ENCODE data around the gene TMEM198.
A peak's percentile ranks its signal among the peaks of the same experiment; 100 is the strongest.

The TMEM198 gene, protein sequence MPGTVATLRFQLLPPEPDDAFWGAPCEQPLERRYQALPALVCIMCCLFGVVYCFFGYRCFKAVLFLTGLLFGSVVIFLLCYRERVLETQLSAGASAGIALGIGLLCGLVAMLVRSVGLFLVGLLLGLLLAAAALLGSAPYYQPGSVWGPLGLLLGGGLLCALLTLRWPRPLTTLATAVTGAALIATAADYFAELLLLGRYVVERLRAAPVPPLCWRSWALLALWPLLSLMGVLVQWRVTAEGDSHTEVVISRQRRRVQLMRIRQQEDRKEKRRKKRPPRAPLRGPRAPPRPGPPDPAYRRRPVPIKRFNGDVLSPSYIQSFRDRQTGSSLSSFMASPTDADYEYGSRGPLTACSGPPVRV

DNA sequence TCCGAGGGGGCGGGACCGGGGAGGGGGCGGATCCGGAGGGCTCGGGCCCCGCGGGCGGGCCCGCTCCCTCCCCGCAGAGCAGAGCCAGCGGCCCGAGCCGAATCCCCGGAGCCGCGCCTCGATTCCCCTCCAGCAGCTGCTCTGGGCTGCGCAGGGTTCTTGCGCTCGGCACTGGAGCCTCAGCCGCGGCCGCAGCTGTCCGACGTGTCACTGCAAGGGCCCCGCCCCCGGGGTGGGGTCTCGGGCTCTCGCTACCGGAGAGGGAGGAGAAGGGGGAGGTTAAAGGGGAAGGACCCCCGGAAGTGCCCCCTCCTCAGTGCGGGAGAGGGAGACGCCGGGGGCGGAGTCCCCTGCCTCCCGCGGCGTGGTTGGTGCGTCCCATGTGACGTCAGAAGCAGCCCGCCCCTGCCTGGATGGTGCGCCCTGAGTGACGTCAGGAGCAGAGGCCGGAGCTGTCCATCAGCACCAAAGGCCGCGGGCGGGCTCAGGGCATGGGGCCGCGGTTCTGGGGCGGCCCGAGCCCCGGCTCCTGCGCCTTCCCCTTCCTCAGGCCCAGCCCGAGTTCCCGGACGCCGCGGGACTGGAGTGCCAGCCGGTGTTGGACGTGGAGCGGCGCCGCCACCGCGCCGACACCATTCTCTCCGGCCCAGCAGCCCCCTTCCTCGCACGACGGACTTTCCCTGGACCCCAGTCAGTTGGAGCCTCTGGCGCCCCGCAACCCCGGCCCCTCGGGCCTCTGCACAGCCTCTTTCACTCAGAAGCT, at the start of gene TMEM198, which contains the start of gene CHPF:
Gene TMEM198 (plus strand): TSS at position 433 of the 763 bp plus-strand sequence. CDS start 700 bp downstream, outside the sequence.
Gene CHPF (minus strand): TSS at position 214 of the 763 bp plus-strand sequence. CDS start 271 bp downstream, outside the sequence.
- peak; percentile 88 to 89 for DNase-seq

DNA sequence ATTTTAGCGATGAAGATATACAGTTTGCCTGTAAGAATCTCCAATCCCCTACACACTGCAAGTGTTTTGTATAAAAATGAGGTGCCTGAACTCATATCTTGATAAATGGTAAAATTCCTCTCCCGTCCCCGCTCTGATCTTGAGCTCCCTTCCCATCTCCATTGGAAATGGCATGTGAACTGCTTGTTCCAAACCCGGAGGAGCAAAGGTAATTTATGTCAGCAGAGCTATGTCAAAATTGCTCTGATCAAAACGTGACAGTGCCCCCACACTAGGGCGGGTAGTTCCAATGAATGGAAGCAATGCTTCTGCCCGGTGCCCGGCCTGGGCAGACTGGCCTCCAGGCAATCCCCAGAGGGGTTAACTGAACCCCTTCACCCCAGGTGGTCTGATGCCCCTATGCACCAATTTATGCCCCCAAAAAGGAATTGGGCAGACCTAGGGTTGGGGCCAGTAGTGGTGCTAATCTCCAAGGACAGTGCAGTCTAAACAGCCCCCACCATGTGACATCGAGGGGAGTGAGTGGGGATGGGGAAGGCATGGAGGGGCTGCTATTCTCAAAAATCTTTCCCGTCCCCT, 48.8 kb upstream of the TMEM198 start:
- DNase-seq = no peak

DNA sequence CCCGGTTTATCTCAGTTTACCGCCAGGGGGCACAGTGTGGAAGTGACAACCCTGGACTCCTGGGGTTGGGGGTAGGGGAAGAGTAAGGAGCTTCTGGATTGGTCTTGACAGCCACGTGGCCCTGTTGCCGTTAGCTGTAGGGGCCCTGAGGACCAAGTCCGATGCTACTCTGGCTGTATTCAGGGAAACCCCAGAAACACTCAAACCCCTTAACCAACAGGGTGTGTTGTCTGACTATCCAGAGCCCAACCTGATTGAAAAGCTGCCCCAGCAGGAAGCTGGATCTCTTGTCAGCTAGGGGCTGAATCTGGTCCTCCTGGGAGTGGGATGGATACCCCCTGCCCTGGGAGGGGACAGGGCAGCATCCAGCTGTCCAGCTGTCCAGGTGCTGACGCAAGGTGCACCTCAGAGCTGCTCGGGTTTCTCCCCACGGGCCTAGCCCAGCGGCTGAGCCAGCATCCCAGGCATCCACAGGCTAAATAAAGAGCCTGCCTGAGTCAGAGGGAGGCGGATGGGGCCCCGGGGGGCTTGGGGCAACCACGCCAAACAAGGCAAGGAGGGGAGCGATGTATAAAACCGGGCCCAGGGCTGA, 48.2 kb upstream of the TMEM198 start:
- DNase-seq = peak; percentile 45 to 53

DNA sequence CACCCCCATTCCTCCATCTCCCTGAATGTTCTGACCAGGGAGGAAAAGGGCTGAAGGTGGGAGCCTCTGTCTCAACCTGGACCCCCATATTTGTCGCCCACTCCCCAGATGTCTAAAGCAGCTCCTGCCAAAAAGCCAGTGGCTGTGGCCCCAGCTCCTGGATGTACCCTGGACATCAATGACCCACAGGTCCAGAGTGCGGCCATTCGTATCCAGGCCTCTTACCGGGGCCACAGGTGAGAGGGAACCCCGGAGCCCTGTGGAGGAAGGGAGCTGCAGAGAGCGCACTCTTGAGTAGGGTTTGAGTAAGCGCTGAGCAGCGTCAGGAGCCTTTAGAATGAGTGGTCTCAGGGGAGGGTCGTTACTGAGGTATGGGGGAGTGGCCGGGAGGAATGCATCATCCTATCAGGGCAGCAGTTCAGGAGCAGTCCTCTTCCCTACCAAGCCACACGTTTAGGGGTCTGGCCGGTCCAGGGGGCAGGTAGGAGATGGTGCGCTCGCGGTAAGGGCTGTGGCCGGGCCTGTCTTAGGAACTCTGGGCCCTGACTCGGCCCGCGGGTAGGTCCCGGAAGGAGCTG, 47.5 kb upstream of the TMEM198 start:
- DNase-seq = no peak

DNA sequence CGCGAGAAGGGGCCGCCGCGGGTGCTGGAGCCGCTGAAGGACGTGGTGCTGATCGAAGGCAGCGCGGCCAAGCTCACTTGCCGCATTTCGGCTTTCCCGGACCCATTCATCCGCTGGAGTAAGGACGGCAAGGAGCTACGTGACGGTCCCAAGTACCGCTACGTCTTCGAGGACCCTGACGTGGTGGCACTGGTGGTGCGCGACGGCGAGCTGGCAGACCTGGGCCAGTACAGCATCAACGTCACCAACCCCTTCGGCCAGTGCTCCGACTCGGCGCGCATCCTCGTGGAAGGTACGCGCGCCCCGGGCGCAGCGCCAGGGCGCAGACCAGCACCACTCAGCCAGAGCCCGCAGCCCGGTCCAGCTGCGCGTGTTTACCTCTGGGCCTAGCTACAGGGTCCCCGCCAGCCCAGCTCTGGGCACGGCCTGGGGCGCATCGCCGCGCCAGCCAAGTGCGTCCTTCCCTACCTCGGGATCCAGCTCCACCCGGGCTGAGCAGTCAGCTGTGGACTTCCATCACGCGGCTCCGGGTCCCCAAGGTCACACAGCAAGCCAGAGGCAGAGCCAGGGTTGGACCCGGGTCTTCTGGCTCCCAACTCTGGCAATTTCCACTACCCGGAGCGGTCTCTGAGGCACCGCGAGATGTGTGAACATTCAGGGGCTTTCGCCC, 46.9 kb upstream of the TMEM198 start:
- DNase-seq = no peak

DNA sequence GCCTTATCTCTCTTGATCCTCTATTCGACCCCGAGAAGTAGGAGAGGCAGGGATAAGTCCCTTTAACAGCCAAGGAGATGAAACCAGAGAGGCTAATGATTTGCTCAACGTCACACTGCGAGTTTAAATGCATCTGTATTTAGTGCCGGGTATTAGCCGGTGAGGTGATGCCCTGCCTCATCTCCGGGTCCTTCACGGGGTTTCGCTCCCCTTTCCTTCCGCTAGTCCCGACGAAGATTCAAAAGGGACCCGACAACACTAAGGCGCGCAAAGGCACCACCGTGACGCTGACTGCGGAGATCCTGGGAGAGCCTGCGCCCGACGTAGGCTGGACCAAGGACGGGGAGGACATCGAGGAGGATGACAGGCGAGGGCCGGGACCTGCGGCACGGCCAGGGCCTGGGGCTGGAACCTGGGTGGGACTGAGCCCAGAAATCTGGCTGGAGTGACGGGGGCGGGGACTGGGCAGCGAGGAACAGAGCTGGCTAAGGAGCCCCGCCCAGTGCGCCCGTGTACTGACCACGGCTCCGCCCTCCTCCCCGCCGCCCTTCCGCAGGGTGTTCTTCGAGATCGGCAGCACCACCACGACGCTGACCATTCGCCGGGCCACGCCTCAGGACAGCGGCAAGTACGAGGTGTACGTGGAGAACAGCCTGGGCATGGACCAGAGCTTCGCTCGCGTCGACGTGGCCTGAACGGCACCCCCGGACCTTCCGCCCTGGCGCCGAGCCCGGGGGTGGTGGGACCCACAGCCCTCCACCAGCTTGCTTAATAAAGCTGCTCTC, 46.1 kb upstream of the TMEM198 start:
- no peak for DNase-seq

DNA sequence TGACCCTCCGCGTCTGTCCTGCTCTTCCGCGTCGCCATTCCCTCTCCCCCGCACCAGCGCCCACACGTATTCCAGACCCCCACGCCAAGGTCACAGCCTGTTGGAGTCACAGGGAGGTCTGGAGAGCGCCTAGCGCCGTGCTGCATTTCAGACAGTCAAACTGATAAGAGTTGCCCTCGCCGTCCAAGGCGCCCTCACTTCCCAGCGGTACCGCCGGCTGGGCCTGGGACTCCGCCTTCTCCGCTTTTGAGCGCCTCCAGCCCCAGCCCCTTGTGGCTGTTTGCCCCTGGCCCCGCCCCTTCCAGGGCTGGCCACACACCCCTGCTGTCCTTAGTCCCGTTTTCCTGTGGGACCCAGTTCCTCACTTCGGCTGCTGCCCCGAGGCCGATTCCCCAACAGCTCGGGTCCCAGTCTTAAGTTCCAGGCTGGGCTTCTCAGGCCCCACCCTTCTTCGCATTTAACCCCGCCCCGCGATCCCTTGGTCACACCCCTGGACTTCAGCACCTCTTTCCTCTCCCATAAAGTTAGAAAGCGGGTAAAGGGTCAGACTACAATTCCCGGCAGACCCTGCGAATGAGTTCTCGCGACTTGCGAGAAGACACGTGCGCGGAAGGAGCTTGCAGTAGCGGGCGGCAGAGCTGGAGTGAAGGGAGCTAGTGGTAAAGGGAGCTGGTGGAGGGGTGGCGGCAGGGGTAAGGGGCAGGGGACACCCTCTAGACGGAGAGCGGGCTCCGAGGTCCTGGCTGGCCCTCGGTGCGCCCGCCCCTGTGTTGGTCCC, 45.4 kb upstream of the TMEM198 start, which contains the start of gene GMPPA:
Gene GMPPA (plus strand): TSS at position 612 of the 778 bp plus-strand sequence. CDS start 1,085 bp downstream, outside the sequence.
- peak; percentile 91 to 93 for DNase-seq

DNA sequence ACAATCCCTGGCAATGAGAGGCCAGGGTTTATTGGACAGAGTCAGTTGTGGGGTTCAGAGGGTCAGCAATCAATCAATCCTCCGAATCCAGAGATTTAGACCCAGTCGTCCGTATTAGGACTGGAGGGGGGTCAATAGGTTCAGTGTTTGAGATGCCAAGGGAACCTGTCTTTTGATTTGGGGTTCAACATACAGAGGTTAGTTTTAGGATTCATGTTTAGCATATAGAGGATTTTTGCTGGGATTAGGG, 44.8 kb upstream of the TMEM198 start:
- DNase-seq = no peak

DNA sequence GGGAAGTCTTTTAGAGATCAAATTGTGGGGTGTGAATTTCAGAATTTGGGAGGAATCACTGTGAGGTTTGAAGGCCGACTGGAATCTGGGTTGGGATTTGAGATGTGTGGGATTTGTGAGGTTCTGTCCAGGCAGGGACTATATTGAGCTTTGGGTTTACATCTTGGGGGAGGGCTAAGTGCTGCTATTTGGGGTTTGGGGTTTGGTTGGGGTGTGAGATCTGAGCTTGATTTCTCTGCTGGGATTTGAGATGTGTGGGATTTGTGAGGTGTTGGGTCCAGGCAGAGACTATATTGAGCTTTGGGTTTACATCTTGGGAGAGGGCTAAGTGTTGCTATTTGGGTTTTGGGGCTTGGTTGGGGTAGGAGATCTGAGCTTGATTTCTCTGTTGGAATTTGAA, 44.3 kb upstream of the TMEM198 start:
- no peak for DNase-seq

DNA sequence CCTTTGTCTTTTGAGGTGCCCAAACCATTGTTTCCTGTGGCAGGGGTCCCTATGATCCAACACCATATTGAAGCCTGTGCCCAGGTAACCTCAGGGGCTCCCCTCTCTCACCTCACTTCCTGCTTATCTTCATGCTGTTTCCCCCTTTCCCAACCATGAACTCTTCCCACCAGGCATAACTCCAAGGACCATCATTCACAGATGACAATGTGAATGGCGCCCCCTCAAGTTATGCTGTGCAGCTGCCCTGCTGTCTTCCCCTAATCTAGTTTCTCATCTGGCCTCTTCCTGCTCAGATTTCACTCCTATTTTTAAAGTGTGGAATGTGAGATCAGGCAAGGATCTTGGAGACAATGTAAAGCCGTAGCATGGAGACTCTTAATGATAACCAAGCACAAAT, 43.7 kb upstream of the TMEM198 start:
- DNase-seq = no peak

DNA sequence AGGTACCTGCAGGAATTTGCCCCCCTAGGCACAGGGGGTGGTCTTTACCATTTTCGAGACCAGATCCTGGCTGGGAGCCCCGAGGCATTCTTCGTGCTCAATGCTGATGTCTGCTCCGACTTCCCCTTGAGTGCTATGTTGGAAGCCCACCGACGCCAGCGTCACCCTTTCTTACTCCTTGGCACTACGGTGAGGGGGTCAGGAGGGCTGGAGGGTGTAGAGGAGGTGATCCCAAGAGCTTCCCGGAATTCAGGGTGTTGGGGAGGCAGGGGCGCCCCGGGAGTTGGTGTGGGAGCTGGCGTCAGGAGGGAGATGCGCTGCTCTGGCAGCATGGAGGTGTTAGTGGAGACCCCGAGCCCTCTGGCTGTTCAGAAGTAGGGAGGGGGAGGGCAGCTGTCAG, 42.0 kb upstream of the TMEM198 start:
- no peak for DNase-seq

DNA sequence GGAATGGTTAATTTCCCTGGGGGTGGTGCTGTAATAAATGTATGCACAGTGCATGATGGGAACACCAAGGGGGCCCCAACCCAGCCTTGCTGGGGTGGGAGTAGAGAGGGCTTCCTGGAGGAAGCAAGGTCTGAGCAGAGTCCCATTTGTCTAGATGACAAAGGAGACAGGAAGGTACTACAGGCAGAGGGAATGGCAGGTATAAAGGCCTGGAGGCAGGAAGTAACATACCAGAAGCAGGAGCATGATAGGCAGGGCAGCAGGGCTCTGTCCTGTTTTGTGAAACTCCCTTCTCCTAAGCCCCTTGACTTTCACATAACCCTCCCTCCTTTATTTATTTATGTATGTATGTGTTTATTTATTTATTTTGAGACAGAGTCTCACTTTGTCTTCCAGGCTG, 41.2 kb upstream of the TMEM198 start:
- no peak for DNase-seq

DNA sequence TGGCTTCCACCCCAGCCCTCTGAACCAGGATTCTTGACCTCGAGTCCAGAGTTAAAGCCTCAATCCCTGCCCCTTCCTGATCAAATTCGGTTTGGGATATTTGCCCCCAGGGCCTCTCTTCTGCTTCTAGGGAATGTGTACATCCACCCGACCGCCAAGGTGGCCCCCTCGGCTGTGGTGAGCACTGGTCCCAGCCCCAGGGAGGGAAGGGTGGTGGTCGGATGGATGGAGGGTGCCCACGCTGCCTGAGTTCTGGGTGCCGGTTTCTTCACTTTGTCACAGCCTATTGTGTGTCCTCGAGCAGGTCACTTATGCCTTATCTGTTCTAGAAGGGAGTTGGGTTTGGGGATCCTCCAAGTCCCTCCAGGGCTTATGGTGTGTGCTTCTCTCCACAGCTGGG, 38.2 kb upstream of the TMEM198 start:
- DNase-seq = no peak

DNA sequence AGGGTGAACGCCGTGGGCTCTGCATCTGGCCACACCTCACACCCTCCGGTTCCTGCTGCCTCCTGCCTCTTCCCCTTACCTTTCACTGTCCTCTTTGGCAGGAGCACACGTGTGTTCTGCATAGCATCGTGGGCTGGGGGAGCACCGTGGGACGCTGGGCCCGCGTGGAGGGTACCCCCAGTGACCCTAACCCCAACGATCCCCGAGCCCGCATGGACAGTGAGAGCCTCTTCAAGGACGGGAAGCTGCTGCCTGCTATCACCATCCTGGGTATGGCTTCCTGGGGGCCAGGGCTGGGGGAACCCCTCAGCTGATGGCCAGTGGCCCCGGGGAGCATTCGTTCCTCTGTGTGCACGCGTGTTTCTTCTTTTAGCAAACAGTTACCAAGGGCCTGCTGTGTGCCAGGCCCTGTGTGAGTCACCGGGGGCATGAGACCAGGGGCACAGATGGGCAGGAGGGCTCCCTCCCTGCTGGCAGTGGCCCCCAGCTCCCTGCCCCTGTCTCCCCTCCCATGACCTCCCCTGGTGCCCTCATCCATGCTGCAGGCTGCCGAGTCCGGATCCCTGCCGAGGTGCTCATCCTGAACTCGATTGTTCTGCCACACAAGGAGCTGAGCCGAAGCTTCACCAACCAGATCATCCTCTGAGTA, 37.6 kb upstream of the TMEM198 start:
- no peak for DNase-seq

DNA sequence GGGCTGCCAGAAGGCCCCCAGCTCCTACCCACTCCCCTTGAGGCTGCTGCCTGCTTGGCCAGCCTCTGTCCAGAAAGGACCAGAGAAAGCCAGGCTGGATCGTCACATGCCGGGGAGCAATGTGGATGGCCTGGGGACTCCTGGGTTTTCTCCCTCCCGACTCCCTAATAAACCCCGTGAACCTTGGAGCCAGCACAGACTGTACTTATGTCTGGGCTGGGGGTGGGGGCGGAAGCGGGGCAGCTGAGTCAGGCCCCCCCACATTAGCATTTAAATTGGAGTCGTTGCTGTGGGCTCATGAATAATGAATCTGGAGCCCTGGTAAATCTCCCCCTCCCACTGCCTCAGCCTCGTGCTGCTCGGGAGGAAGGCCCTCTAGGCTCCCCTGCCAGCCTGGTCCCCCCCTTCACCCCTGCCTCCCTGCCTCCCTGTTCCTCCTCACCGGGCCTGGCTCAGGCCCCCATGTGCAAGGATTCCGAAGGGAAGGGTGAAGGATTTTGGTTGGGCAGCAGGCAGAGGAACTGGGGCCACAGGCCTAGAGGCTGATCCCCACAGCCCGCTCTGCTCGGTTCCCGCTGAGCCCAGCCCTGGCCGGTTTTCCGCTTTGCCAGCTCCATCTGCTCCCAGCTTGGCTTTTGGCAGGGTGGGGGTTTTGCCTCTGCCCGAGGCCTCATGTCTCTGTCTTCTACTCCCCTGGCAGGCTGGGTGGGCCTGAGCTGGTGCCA, 36.9 kb upstream of the TMEM198 start:
- no peak for DNase-seq

DNA sequence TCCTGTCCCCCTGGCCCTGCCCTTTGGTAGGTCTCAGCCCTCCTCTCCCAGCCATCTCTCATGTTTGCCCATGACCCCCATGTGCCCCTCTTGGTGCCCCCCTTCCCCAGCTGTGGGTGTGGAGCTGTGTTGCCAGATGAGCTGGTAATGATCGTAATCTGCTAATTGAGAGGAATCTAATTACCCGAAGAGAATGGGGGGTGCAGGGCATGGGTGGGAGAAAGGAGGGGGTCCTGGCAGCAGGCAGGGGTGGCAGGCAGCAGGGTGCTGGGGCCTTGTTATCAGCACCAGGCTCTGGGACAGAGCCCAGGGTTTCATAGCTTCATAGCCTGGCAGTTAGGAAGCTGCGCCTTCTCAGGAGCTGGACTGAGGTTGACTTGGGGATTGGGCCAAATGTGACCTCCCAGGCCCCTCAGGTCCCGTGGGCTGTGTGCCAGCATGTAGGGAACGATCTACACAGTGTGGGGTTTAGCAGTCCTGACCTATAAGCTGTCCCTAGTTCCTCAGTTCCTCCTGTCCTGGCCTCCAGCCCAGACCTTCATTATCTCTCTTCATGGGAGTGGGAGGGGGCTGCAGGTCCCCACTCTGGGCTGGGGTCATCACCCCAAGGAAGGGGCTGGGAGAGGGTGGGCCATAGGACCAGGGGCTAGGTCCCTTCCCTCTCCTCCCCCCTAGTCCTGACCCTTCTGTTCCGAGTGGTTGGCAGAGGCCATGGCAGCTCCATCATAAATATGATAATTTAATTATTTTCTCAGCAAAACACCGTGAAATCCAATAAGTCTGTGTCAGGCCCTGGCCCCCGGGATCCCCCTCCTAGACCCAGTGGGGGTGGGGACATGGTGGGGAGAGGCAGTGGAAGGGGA, 36.0 kb upstream of the TMEM198 start:
- no peak for DNase-seq

DNA sequence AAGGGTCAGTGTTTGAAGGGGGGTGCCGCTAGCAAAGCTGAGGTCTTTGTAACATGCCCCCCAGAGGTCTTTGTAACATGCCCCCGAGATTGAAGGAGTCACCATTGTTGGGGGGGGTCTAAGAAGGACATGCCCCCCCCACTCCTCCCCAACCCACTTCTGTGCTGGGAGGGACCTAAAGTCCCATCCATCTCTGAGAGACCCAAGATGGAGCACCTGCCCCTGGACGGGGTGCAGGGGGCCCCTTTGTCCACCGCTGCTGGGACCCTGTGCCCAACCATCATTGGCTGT, 35.4 kb upstream of the TMEM198 start:
- no peak for DNase-seq

DNA sequence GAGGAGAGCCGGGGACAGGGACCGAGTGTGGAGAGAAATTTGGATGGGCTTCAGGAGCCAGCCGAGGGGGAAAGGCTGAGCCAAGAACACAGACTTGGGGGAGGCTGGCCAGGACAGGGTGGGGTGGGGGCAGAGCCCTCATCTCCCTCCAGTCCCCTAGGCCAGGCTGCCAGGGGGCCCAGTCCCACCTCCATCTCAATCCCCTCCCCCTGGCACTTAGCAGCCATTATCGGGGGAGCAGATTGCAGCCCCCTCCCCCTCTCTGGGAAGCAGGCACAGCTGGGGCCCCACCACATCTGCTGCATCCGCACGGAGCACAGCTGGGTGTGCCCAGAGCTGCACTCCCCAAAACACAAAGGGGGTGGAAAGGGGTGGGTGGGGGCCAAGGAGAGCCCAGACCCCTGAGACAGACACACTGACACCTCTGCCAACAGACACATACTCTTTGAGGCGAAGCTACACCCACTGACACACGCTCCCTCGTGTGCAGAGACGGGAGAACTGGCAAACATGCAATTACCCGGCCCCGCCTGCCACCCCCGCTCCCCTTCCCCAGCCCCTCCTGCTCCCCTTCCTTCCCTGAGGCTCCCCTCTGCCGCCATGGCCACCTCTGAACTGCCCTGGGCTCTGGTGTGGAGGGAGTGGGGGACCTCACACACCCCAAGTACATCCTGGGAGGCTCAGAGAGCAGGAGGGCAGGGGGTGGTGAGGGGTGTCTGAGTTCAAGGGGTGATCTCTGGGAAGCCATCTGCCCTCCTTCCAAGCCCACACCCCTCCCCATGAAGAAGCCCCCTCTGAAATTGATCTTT, 34.7 kb upstream of the TMEM198 start:
- DNase-seq = no peak

Data from activated CD4-positive, alpha-beta T cell treated with anti-CD3 and anti-CD28 coated beads, Interleukin-2, amount 50 U/mL, for 4 hours (primary cell).